Measurements from ENCODE around the gene CCNT1. TPM values are rescaled to one million over a fixed set of nuclear protein-coding genes. Genes with fewer than 3 reads are reported as not detected.

Gene CCNT1
- total and polyA plus RNA-seq, 2 of the 4 experiments (the other 2 are of a cell fraction), result 9.0 to 74.0 TPM

- TF ChIP-seq CHD1 (IDR thresholded peaks at IDR 0.05; ENCODE audit: low read depth, low read length) (no peak), BHLHE40 (IDR thresholded peaks at IDR 0.05; ENCODE audit: low read depth, low read length) (no peak), CEBPB (IDR thresholded peaks at IDR 0.05; ENCODE audit: low read depth, low read length) (no peak)
Observed at GRCh38 chr12:48681710-48682532, 34.6 kb downstream of the CCNT1 start, which contains the start of gene KANSL2 (continued).

GRCh38 chr12:48681399-48681709 is 35.2 kb downstream of the CCNT1 start:
- ATAC-seq (ENCODE audit: low read depth), result no peak
- peak overlapping the region; percentile 98 for H3K56ac ChIP-seq (ENCODE audit: extremely low read depth, insufficient read depth, low read length)
- H3K18ac ChIP-seq (ENCODE audit: low read depth, low read length), result peak overlapping the region; percentile 16; the same call in 1 of the 2 replicates
- H2BK120ac ChIP-seq (ENCODE audit: low read depth, low read length), result no peak overlapping the region
- H3K4me3 ChIP-seq (ENCODE audit: insufficient read depth, low read depth, low read length), result peak overlapping the region; percentile 88
- WGBS, 2 experiments (ENCODE audit: extremely low coverage in 2 of 2, insufficient read length in 1 of 2), result 0% methylated on average over 5 of the region's 11 CpGs; no CpG with 5 or more reads in 1 of the 2 experiments
- H2AFZ ChIP-seq (replicated peaks; ENCODE audit: low read length, poor library complexity), result peak overlapping the region; percentile 95
- intact Hi-C loops (cut with micrococcal nuclease), result loop anchor here (5.0 kb wide), 1 partner anchor 116 kb away; no protein-coding TSS in a partner anchor
- peaks cover 43% of the 10 kb centered on the region for H4K20me1 ChIP-seq (ENCODE audit: insufficient read depth, low read length)
- H4K8ac ChIP-seq (ENCODE audit: low read depth in 2 of 2, low read length in 2 of 2), result peak overlapping the region; percentile 80 to 97
- peak overlapping the region; percentile 92 for H2AK9ac ChIP-seq (replicated peaks; ENCODE audit: low read depth, low read length, poor library complexity)
- peaks cover 11% of the 10 kb centered on the region for H3K9me1 ChIP-seq (ENCODE audit: insufficient read depth, low read length)
- peak overlapping the region; percentile 88 for H3K4me2 ChIP-seq (ENCODE audit: low read depth, low read length)
- peak overlapping the region; percentile 95 for H3K23ac ChIP-seq (ENCODE audit: low read depth, low read length)
- H2BK15ac ChIP-seq (ENCODE audit: low read depth, low read length), result no peak overlapping the region
- dilution Hi-C loops (cut with HindIII; ENCODE audit: low sequenced_read_pairs, unreplicated experiment), result no loop called here
- H3K4ac ChIP-seq (ENCODE audit: low read depth, low read length), result peak overlapping the region; percentile 97
- peak overlapping the region; percentile 93; the same call in 1 of the 2 replicates for H2AK5ac ChIP-seq (ENCODE audit: low read depth, low read length)
- H3K9me3 ChIP-seq (ENCODE audit: control insufficient read depth, insufficient read depth, low read length), result no peaks in the 10 kb centered on the region
- peak overlapping the region; percentile 79 for H2BK5ac ChIP-seq (ENCODE audit: low read depth, low read length, poor library complexity, severe bottlenecking)
- peak overlapping the region; percentile 97 for H3K9ac ChIP-seq (ENCODE audit: low read depth, low read length)
- H4K5ac ChIP-seq (ENCODE audit: low read depth, low read length), result peak overlapping the region; percentile 9; the same call in 1 of the 2 replicates
- H3K36me3 ChIP-seq (ENCODE audit: control insufficient read depth, insufficient read depth, low read length), result peaks cover 15% of the 10 kb centered on the region
- in situ Hi-C loops (cut with MboI; ENCODE audit: low sequenced_read_pairs), result no loop called here
- peaks cover 4% of the 10 kb centered on the region for H3K4me1 ChIP-seq (ENCODE audit: control insufficient read depth, insufficient read depth, low read length)
- DNase-seq, result peak; percentile 14
- H3K27me3 ChIP-seq (ENCODE audit: control insufficient read depth, insufficient read depth, low read length), result no peaks in the 10 kb centered on the region
- H3K14ac ChIP-seq (replicated peaks; ENCODE audit: low read depth, low read length), result peak overlapping the region; percentile 98
- H4K91ac ChIP-seq (ENCODE audit: insufficient read depth, low read depth, low read length), result peak overlapping the region; percentile 96
- peak overlapping the region; percentile 93 for H3K27ac ChIP-seq (ENCODE audit: insufficient read depth, low read length)
- ChIA-PET CTCF (no interaction called here), POLR2A (ENCODE audit: unreplicated experiment) (no interaction called here)
- H3K79me1 ChIP-seq (ENCODE audit: low read depth in 1 of 2, low read length in 2 of 2), result peaks cover 20 to 35% of the 10 kb centered on the region in 2 experiments
- no peak overlapping the region for H2BK20ac ChIP-seq (ENCODE audit: low read depth, low read length)
- BruUV-seq (replicated peaks), result TSS peak; percentile 39
- no peak for TF ChIP-seq CHD1 (IDR thresholded peaks at IDR 0.05; ENCODE audit: low read depth, low read length)
- TF ChIP-seq USF2 (IDR thresholded peaks at IDR 0.05; ENCODE audit: low read depth, low read length), result no peak
- TF ChIP-seq POLR2A (IDR thresholded peaks at IDR 0.05; ENCODE audit: low read depth, low read length), result no peak
- TF ChIP-seq FOS (IDR thresholded peaks at IDR 0.05; ENCODE audit: low read depth, low read length), result no peak
- TF ChIP-seq MXI1 (IDR thresholded peaks at IDR 0.05; ENCODE audit: borderline replicate concordance, low read depth, low read length), result no peak
- TF ChIP-seq RCOR1 (IDR thresholded peaks at IDR 0.05; ENCODE audit: insufficient replicate concordance, low read length), result no peak
- no peak for TF ChIP-seq SMC3 (IDR thresholded peaks at IDR 0.05; ENCODE audit: low read depth, low read length)
- no peak for TF ChIP-seq RFX5 (IDR thresholded peaks at IDR 0.05; ENCODE audit: low read depth, low read length)
- no peak for TF ChIP-seq BHLHE40 (IDR thresholded peaks at IDR 0.05; ENCODE audit: low read depth, low read length)
- no peak for TF ChIP-seq ELK1 (IDR thresholded peaks at IDR 0.05; ENCODE audit: borderline replicate concordance, low read depth, low read length)
- TF ChIP-seq RAD21 (IDR thresholded peaks at IDR 0.05; ENCODE audit: low read length), result no peak
- TF ChIP-seq NFE2L2 (IDR thresholded peaks at IDR 0.05; ENCODE audit: low read depth, low read length), result no peak
- no peak for TF ChIP-seq MAZ (IDR thresholded peaks at IDR 0.05; ENCODE audit: borderline replicate concordance, low read depth, low read length)
